ENCODE results near the gene RAD50. TPM values are rescaled to one million over a fixed set of nuclear protein-coding genes. Genes with fewer than 3 reads are reported as not detected.
"Not testable (repeated sequence)": the region's sequence is repeated elsewhere in the genome, so short reads cannot be mapped to it uniquely, and the experiment has no call there.

The RAD50 gene
- total and polyA plus RNA-seq, 8 donors: 35.3 to 50.0 (median 42.3) TPM

GRCh38 chr5:132629230-132629944 lies 72.6 kb downstream of the RAD50 start:
- TF ChIP-seq CTCF (IDR thresholded peaks at IDR 0.05): no peak
- no peak for DNase-seq
- Histone ChIP-seq H3K27me3 (no peaks in the 10 kb centered on the region), H3K9me3 (no peaks in the 10 kb centered on the region), H3K36me3 (peaks cover 0 to 20% of the 10 kb centered on the region in 2 donors), H3K27ac (no peak overlapping the region), H3K4me1 (no peaks in the 10 kb centered on the region), H3K4me3 (no peak overlapping the region)
- intact Hi-C loops (cut with DNase I): no loop called here
- ATAC-seq: no peak

GRCh38 chr5:132633587-132633986 lies 76.8 kb downstream of the RAD50 start:
- ATAC-seq; H3K4me1 ChIP-seq; H3K27me3 ChIP-seq; H3K27ac ChIP-seq; intact Hi-C loops (cut with DNase I); DNase-seq; H3K4me3 ChIP-seq; H3K9me3 ChIP-seq: not testable (repeated sequence)
- peaks cover 0 to 37% of the 10 kb centered on the region in 2 donors for H3K36me3 ChIP-seq

- DNase-seq (no peak), ATAC-seq (no peak)
- Histone ChIP-seq H3K4me1 (no peaks in the 10 kb centered on the region), H3K27ac (no peak overlapping the region), H3K36me3 (peaks cover 0 to 47% of the 10 kb centered on the region in 2 donors), H3K27me3 (no peaks in the 10 kb centered on the region), H3K4me3 (no peak overlapping the region), H3K9me3 (no peaks in the 10 kb centered on the region)
- intact Hi-C loops (cut with DNase I): no loop called here
- no peak for TF ChIP-seq CTCF (IDR thresholded peaks at IDR 0.05)
Observed at GRCh38 chr5:132635873-132636272, 79.1 kb downstream of the RAD50 start.

GRCh38 chr5:132637241-132637640 lies 80.5 kb downstream of the RAD50 start:
- no peaks in the 10 kb centered on the region for H3K4me1 ChIP-seq
- no peak for DNase-seq
- peaks cover 0 to 52% of the 10 kb centered on the region in 2 donors for H3K36me3 ChIP-seq
- no peak for ATAC-seq
- TF ChIP-seq CTCF (IDR thresholded peaks at IDR 0.05): no peak
- H3K4me3 ChIP-seq: no peak overlapping the region
- no peaks in the 10 kb centered on the region for H3K9me3 ChIP-seq
- intact Hi-C loops (cut with DNase I): no loop called here
- H3K27me3 ChIP-seq: no peaks in the 10 kb centered on the region
- no peak overlapping the region for H3K27ac ChIP-seq

- no peak for ATAC-seq
- intact Hi-C loops (cut with DNase I): no loop called here
- H3K36me3 ChIP-seq: peaks cover 0 to 63% of the 10 kb centered on the region in 2 donors
Observed at GRCh38 chr5:132639706-132640130, 82.9 kb downstream of the RAD50 start.

More at GRCh38 chr5:132639706-132640130, 82.9 kb downstream of the RAD50 start:
- no peak for TF ChIP-seq CTCF (IDR thresholded peaks at IDR 0.05)
- H3K27ac ChIP-seq: no peak overlapping the region
- no peaks in the 10 kb centered on the region for H3K9me3 ChIP-seq
- H3K4me3 ChIP-seq: no peak overlapping the region
- H3K27me3 ChIP-seq: no peaks in the 10 kb centered on the region
- DNase-seq: no peak
- no peaks in the 10 kb centered on the region for H3K4me1 ChIP-seq

Data from left lung (tissue), 10 donors.